ENCODE results near the gene PRMT9. TPM values are rescaled to one million over a fixed set of nuclear protein-coding genes. Genes with fewer than 3 reads are reported as not detected.
A peak's percentile ranks its signal among the peaks of the same experiment; 100 is the strongest.

The PRMT9 gene
- total and polyA plus RNA-seq, 2 of the 13 experiments (the other 11 are each of a cell fraction or from before 2014, with no cell fraction given) = 4.0 to 9.7 TPM

- no peak for TF ChIP-seq ARID3A (IDR thresholded peaks at IDR 0.05; ENCODE audit: low read depth, low read length)
- 0 out of 2 replicates have a peak, but pooled peaks have one; percentile 12 for TF ChIP-seq HNF4A (CRISPR knock-in tag; IDR thresholded peaks at IDR 0.05)
- no peak for TF ChIP-seq SNAPC2 (CRISPR knock-in tag; IDR thresholded peaks at IDR 0.05)
- no peak for TF ChIP-seq SMAD9 (CRISPR knock-in tag; IDR thresholded peaks at IDR 0.05)
- no peak for TF ChIP-seq ZNF354B (CRISPR knock-in tag; IDR thresholded peaks at IDR 0.05)
- TF ChIP-seq MBD4 (IDR thresholded peaks at IDR 0.05; ENCODE audit: borderline replicate concordance, low read length) = no peak
- peak; percentile 71; the same call in 1 of the 2 replicates for TF ChIP-seq KLF12 (CRISPR knock-in tag; IDR thresholded peaks at IDR 0.05; ENCODE audit: borderline replicate concordance)
- TF ChIP-seq ZFY (CRISPR knock-in tag; IDR thresholded peaks at IDR 0.05) = peak; percentile 78
- peak; percentile 73; the same call in 1 of the 2 replicates for TF ChIP-seq NAIF1 (CRISPR knock-in tag; IDR thresholded peaks at IDR 0.05; ENCODE audit: borderline replicate concordance)
- peak; percentile 78 for TF ChIP-seq ZGPAT (CRISPR knock-in tag; IDR thresholded peaks at IDR 0.05)
- peak; percentile 98 for TF ChIP-seq POLR2AphosphoS5 (IDR thresholded peaks at IDR 0.05; ENCODE audit: low read depth, low read length)
- peak; percentile 49; the same call in 1 of the 2 replicates for TF ChIP-seq TFE3 (CRISPR knock-in tag; IDR thresholded peaks at IDR 0.05)
- peak; percentile 61; the same call in 1 of the 2 replicates for TF ChIP-seq CCDC6 (CRISPR knock-in tag; IDR thresholded peaks at IDR 0.05)
- peak; percentile 90; the same call in 1 of the 2 replicates for TF ChIP-seq ZNF766 (CRISPR knock-in tag; IDR thresholded peaks at IDR 0.05; ENCODE audit: borderline replicate concordance)
- TF ChIP-seq NKX3-1 (CRISPR knock-in tag; IDR thresholded peaks at IDR 0.05) = peak; percentile 60
- peak; percentile 73 for TF ChIP-seq MAX (IDR thresholded peaks at IDR 0.05)
- TF ChIP-seq CBX5 (CRISPR knock-in tag; IDR thresholded peaks at IDR 0.05; ENCODE audit: borderline replicate concordance) = 0 out of 2 replicates have a peak, but pooled peaks have one; percentile 11
- 0 out of 2 replicates have a peak, but pooled peaks have one; percentile 24 for TF ChIP-seq ZNF160 (CRISPR knock-in tag; IDR thresholded peaks at IDR 0.05)
- TF ChIP-seq TOE1 (CRISPR knock-in tag; IDR thresholded peaks at IDR 0.05) = no peak
- peak; percentile 81 for TF ChIP-seq TEAD3 (CRISPR knock-in tag; optimal IDR thresholded peaks at IDR 0.05; ENCODE audit: borderline replicate concordance)
- no peak for TF ChIP-seq PCBP2 (optimal IDR thresholded peaks at IDR 0.05; ENCODE audit: low read depth, low read length, poor library complexity, severe bottlenecking)
- TF ChIP-seq ZNF232 (CRISPR knock-in tag; IDR thresholded peaks at IDR 0.05; ENCODE audit: borderline replicate concordance) = 0 out of 2 replicates have a peak, but pooled peaks have one; percentile 48
- TF ChIP-seq ZNF879 (CRISPR knock-in tag; IDR thresholded peaks at IDR 0.05) = no peak
- peak; percentile 56; the same call in 1 of the 2 replicates for TF ChIP-seq ATF5 (CRISPR knock-in tag; IDR thresholded peaks at IDR 0.05; ENCODE audit: low read depth)
Measured at GRCh38 chr4:147683717-147684700, at the start of gene PRMT9 (continued).

Data from HepG2 (cell line).